Right atrium auricular region (tissue), 2 donors: ENCODE data around the gene OSBPL2. TPM values are rescaled to one million over a fixed set of nuclear protein-coding genes. Genes with fewer than 3 reads are reported as not detected.
A peak's percentile ranks its signal among the peaks of the same experiment; 100 is the strongest.

ENCODE experiments used
- DNase-seq: peaks from one replicate; pipeline ENCODE4 v3.0.0-alpha.2; 2019; ENCODE audit warnings: low spot score
- H3K27ac ChIP-seq, 2 donors: fragments of 200-600 bp; sonication (generic); 1 replicate in 1 of 2; 2 replicates in 1 of 2; pipeline ENCODE4 v1.5.1; 2016 to 2019
- H3K27me3 ChIP-seq, 2 donors: fragments of 200-600 bp; sonication (generic); one replicate each; pipeline versions ENCODE4 v1.5.1 to v1.6.0; 2017 to 2019
- H3K36me3 ChIP-seq: fragments of 200-600 bp; sonication (generic); one replicate; pipeline ENCODE4 v1.5.1; 2016
- H3K4me1 ChIP-seq, 2 donors: fragments of 200-600 bp; sonication (generic); one replicate each; pipeline versions ENCODE4 v1.5.1 to v1.6.0; 2017 to 2019
- H3K4me3 ChIP-seq, 2 donors: fragments of 200-600 bp; sonication (generic); 1 replicate in 1 of 2; 2 replicates in 1 of 2; pipeline ENCODE4 v1.5.1; 2017 to 2019; ENCODE audit warnings: mild to moderate bottlenecking in 1 of 2, moderate library complexity in 1 of 2
- H3K9me3 ChIP-seq, 2 donors: fragments of 200-600 bp; sonication (generic); one replicate each; pipeline ENCODE4 v1.5.1; 2019
- total RNA-seq, 2 donors: library from RNA; depleted of rRNA; stranded (reverse); fragments of >200 nt; gene quantifications; one replicate each; pipeline ENCODE4 v1.1.0, GENCODE V29; 2016
- TF ChIP-seq, protein P1 (sequence below), 2 donors: fragments of 200-600 bp; sonication (generic); IDR thresholded peaks; one replicate each; pipeline ENCODE4 v1.5.1; 2019; ENCODE audit warnings: antibody characterized with exemption in 2 of 2

Gene OSBPL2
- total RNA-seq, 2 donors from 2014 or later, result 27.2 to 29.6 TPM

DNA sequence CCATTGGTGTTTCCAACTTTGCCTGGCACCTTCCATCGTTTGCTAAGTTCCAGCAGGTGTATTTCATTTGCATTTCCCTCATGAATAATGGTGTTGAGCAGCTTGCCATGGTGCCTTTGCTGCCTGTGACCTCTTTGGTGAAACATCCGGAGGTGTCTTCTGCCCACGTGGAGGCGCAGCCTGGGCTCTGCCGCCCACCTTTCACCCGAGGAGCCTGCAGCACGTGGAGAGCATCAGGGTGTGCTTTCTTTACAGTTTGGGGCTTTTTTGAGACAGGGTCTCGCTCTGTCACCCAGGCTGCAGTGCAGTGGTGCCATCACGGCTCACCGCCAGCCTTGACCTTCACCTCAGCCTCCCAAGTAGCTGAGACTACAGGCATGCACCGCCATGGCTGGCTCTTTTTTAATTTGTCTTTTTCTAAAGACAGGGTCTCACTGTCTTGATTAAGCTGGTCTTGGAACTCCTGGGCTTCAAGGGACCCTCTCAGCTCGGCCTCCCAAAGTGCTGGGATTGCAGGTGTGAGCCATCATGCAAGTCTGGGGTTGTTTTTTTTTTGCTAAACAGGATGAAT, 61.4 kb downstream of the OSBPL2 start:
- H3K9me3 ChIP-seq, result no peaks in the 10 kb centered on the region
- H3K36me3 ChIP-seq, result peaks cover 20% of the 10 kb centered on the region
- TF ChIP-seq, protein P1, sequence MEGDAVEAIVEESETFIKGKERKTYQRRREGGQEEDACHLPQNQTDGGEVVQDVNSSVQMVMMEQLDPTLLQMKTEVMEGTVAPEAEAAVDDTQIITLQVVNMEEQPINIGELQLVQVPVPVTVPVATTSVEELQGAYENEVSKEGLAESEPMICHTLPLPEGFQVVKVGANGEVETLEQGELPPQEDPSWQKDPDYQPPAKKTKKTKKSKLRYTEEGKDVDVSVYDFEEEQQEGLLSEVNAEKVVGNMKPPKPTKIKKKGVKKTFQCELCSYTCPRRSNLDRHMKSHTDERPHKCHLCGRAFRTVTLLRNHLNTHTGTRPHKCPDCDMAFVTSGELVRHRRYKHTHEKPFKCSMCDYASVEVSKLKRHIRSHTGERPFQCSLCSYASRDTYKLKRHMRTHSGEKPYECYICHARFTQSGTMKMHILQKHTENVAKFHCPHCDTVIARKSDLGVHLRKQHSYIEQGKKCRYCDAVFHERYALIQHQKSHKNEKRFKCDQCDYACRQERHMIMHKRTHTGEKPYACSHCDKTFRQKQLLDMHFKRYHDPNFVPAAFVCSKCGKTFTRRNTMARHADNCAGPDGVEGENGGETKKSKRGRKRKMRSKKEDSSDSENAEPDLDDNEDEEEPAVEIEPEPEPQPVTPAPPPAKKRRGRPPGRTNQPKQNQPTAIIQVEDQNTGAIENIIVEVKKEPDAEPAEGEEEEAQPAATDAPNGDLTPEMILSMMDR (IDR thresholded peaks at IDR 0.05), result no peak
- H3K27ac ChIP-seq, result no peak overlapping the region
- H3K4me1 ChIP-seq, result peaks cover 0 to 23% of the 10 kb centered on the region in 2 donors
- DNase-seq, result no peak
- no peaks in the 10 kb centered on the region for H3K27me3 ChIP-seq
- H3K4me3 ChIP-seq, result no peak overlapping the region

DNA sequence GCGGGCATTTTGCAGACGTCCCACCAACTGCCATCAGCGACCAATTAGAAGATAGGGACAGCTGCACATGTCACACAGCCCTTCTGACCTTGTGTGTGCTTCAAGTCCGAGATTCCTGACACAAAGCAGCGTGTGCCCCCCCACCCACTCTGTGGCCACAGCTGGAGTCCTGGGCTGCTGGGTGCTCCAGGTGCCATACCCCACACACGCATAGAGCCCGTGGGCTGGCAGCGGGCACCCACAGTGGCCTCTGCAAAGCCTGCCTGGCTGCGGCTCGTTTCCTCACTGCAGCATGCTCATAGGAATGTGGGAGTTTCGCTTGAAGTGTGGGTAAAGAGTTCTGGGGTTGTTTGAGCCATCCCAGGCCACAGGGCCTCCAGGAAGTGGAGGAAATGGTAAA, 62.0 kb downstream of the OSBPL2 start:
- no peak for DNase-seq
- Histone ChIP-seq H3K4me3 (no peak overlapping the region), H3K27ac (no peak overlapping the region), H3K9me3 (no peaks in the 10 kb centered on the region), H3K36me3 (peaks cover 20% of the 10 kb centered on the region), H3K27me3 (no peaks in the 10 kb centered on the region), H3K4me1 (peaks cover 0 to 29% of the 10 kb centered on the region in 2 donors)
- TF ChIP-seq, protein P1 (IDR thresholded peaks at IDR 0.05), result no peak

DNA sequence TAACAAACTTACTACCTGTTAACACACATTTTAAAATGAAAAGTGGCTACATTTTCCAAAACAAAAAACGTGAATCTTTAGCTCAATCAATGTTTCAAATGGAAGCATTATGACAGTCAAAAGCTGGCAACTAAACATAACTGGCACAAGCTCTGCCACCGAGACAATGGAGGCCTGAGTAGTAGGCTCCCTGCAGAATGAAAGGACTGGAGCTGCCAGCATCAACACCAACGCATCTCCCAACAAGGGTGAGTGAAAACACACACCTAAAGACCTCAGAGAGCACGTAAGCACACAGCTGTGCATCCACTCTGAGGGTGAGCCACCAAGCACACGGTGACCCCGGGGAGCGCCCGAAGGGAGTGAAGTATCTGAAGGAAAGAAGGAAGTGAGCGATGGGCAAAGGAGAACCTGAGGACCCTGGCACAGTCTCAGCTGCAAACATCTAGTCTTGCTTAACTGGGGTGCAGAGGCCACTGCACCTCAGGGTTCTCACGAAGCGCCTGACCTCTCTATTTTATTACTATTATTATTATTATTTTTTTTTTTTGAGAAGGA, 62.9 kb downstream of the OSBPL2 start:
- Histone ChIP-seq H3K27ac (peak overlapping the region; percentile 99 to 100), H3K4me1 (peaks cover 0 to 36% of the 10 kb centered on the region in 2 donors), H3K36me3 (peaks cover 20% of the 10 kb centered on the region), H3K9me3 (no peaks in the 10 kb centered on the region), H3K4me3 (no peak overlapping the region), H3K27me3 (no peaks in the 10 kb centered on the region)
- DNase-seq, result no peak
- TF ChIP-seq, protein P1 (IDR thresholded peaks at IDR 0.05), result no peak

DNA sequence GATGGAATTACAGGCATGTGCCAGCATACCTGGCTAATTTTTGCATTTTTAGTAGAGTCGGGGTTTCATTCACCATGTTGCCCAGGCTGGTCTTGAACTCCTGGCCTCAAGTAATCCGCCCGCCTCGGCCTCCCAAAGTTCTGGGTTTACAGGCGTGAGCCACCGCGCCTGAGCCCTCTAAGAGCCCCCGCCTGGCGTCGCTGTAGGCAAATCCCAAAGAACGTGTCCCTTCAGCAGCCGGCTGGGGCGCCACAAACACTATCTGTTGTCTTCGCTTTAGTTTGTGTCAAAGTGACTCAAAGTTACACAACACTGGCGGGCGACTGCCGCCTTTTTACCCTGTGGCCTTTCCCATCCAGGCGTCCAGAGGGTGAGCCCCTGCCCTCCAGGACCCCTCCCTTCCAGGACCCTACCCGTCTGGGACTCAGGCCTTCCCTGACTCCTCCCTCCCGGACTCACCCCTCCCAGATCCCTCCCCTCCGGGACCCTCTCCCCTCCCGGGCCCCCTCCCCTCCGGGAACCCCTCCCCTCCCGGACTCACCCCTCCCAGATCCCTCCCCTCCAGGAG, 63.5 kb downstream of the OSBPL2 start:
- H3K36me3 ChIP-seq, result peaks cover 24% of the 10 kb centered on the region
- no peaks in the 10 kb centered on the region for H3K27me3 ChIP-seq
- H3K9me3 ChIP-seq, result no peaks in the 10 kb centered on the region
- TF ChIP-seq, protein P1 (IDR thresholded peaks at IDR 0.05), result peak; percentile 59 to 82
- H3K4me3 ChIP-seq, result peak overlapping the region; percentile 58 to 76
- H3K27ac ChIP-seq, result peak overlapping the region; percentile 99 to 100
- peak; percentile 97 for DNase-seq
- H3K4me1 ChIP-seq, result peaks cover 0 to 36% of the 10 kb centered on the region in 2 donors

DNA sequence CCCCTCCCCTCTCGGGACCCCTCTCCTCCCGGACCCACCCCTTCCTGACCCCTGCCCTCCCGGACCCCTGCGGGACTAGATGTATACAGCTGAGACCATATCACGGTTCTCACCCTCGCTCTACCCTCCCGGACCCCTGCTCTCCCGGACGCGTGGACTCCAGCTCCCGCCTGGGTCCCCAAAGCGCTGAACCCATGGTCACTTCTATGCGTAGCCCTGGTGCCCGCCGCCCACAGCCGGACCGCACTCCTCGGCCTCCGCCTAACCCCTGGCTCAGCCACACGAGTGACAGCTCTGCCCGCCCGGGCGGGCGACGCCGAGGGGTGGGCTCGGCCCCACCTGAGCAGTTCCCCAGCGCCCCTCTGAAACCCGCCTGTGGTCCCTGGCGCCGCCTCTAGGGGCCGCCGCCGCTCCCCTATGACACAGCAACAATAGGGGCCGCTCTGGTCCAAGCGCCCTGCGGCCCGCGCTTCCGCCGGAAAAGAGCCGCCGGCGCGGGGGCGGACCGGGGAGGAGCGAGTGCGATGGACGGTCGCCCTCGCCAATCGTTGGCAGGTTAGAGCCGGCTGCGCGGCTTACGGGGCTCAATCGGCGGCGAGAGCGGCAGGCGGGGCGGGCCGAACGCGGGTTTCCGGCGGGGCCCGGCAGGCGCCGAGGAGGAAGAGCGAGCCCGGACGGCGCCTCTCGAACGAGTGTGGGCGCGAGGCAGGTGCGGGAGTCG, 64.2 kb downstream of the OSBPL2 start, which contains the start of gene ADRM1:
ADRM1 (plus strand) TSS at position 657 of the 721 bp plus-strand sequence. CDS start 572 bp downstream, outside the sequence.
- Histone ChIP-seq H3K4me3 (peak within 1 kb of the TSS; percentile 67 to 76), H3K27ac (peak within 1 kb of the TSS; percentile 99 to 100), H3K27me3 (no peaks in the 10 kb centered on the region), H3K4me1 (peaks cover 0 to 36% of the 10 kb centered on the region in 2 donors), H3K36me3 (peaks cover 30% of the 10 kb centered on the region), H3K9me3 (no peaks in the 10 kb centered on the region)
- DNase-seq, result peak; percentile 95
- TF ChIP-seq, protein P1 (IDR thresholded peaks at IDR 0.05), result peak; percentile 97 to 98
